Esophagus mucosa (tissue), 1 donor: ENCODE data around the gene ORAI1. TPM values are rescaled to one million over a fixed set of nuclear protein-coding genes. Genes with fewer than 3 reads are reported as not detected.
"Not testable (repeated sequence)": the region's sequence is repeated elsewhere in the genome, so short reads cannot be mapped to it uniquely, and the experiment has no call there.

Experiments
- ATAC-seq: fragments of 200-7000 bp; cut with Tn5 transposase; one replicate; pipeline ENCODE4 v1.9.1; 2020
- total RNA-seq: library from RNA; stranded (reverse); gene quantifications from one replicate; pipeline ENCODE4 v1.2.4, GENCODE V29; 2023
- donor health status: DM: yes; HTN: yes; CAD: no.

The ORAI1 gene
- total RNA-seq, 1 donor from 2014 or later: 7.3 TPM

- no peak for ATAC-seq
Measured at GRCh38 chr12:121649819-121650353, 23.6 kb downstream of the ORAI1 start.

GRCh38 chr12:121651320-121651719 is 25.0 kb downstream of the ORAI1 start:
- no peak for ATAC-seq

GRCh38 chr12:121652767-121653497 is 26.6 kb downstream of the ORAI1 start:
- peak; percentile 78 for ATAC-seq

GRCh38 chr12:121653999-121654398 is 27.7 kb downstream of the ORAI1 start:
- ATAC-seq: no peak

DNA sequence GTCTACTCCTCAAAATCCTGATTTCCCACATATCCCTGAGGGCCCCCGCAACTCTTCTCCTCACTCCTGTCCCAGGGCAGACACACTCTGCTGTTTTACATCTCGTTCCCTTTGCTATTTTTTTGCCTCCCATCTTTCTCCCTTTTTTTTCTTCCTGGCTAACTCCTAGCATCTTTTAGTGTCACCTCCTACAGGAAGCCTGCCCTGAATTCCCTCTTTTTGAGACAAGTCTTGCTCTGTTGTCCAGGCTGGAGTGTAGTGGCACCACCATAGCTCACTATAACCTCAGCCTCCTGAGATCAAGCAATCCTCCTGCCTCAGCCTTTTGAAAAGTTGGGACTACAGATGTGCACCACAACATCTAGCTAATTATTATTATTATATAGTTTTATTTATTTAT is 29.8 kb downstream of the ORAI1 start:
- ATAC-seq: no peak

DNA sequence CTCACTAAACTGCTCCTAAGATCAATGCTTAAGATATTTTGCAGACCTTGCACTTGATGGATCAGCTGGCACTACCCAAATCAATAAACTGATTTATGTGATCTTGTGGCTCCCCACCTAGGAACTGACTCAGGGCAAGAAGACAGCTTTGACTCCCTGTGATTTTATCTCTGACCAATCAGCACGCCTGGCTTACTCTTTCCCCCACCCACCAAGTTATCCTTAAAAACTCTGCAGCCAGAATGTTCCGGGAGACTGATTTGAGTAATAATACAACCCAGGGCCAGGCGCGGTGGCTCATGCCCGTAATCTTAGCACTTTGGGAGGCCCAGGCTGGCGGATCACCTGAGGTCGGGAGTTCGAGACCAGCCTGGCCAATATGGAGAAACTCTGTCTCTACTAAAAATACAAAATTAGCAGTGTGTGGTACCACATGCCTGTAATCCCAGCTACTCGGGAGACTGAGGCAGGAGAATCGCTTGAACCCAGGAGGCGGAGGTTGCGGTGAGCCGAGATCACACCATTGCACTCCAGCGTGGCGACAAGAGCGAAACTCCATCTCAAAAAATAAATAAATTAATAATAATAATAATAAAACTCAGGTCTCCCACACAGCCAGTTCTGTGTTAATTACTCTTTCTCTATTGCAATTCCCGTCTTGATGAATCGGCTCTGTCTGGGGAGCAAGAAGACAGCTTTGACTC is 31.1 kb downstream of the ORAI1 start:
- ATAC-seq: no peak

GRCh38 chr12:121661353-121662105 is 35.2 kb downstream of the ORAI1 start:
- not testable (repeated sequence) for ATAC-seq

DNA sequence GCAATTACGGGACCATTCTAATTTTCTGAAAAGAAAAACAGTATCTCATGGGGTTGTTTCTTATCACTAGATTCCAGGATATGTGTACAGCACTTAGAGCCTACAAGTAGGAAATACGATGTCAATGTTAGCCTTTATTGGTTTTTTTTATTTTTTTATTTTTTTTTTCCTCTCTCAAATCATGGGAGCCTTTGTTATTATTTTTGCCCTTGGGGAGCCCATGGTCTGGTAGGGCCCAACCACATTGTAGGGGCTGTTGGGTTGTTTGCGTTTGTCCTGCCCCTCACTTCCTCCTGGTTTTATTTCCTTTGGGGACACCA is 37.2 kb downstream of the ORAI1 start:
- no peak for ATAC-seq

GRCh38 chr12:121666829-121667228 is 40.5 kb downstream of the ORAI1 start:
- ATAC-seq: not testable (repeated sequence)

DNA sequence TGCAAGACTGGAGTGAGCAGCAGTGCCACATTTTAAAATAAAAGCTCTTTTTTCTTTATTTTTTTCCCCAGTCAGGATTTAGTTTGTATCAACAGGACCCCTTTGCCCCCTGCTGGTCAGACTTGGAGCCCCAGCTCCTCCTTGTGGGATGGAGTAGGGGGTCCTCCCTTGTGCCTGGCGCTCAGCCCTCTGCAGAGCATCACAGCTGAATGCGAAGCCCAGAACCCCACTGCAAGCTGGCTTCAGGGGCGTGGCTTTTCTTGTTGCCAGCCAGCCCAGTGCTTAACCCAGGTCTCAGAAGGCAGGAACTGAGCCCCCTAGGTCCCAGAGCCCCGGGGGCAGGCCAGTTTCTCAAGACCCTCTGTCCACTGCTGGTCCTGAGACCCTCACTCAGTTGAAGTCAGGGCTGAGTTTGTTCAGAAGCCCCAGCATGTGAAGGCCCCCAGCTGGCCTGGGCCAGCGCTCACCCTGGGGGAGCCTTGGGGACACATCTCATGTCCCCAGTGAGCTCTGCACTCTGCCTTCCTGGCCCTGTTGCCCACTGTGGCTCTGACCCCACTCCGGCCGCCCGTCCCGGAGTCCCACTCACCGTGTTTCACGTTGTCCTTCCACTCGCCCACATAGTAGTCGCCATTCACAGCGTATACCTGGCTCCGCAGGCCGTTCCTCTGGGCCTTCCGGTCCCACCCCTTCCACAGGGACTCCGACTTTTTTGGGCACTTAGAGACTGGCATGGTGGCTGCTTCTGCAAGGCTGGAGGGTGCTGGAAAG is 42.6 kb downstream of the ORAI1 start:
- no peak for ATAC-seq

- ATAC-seq: no peak
Measured at GRCh38 chr12:121669521-121669900, 43.2 kb downstream of the ORAI1 start, which contains the start of gene MORN3. Gene MORN3, minus strand, starts transcription at chr12:121669654. Its CDS starts 171 bp downstream, at chr12:121669483.

DNA sequence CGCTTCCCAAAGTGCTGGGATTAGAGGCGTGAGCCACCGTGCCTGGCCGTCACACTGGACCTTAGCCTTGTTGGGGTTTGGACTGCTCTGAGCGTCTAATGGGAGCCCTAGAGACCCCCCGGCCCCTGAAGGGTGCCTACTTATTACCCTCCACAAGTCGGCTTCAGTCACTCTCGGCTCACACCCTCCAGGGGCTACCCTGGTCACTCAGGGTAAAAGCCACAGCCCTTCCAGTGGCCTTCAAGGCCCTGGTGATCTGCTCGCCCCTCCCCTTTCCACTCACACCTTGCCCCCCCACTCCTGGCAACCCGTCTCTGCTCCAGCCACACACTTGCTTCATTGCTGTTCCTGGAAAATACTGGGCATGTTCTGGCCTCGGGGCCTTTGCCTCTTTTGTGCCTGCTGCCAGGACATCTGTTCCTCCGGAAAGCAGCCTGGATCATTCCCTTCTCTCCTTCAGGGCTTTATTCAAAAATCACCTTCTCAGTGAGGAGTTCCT is 46.7 kb downstream of the ORAI1 start:
- peak; percentile 43 for ATAC-seq

- no peak for ATAC-seq
Measured at GRCh38 chr12:121676190-121676589, 49.9 kb downstream of the ORAI1 start.

DNA sequence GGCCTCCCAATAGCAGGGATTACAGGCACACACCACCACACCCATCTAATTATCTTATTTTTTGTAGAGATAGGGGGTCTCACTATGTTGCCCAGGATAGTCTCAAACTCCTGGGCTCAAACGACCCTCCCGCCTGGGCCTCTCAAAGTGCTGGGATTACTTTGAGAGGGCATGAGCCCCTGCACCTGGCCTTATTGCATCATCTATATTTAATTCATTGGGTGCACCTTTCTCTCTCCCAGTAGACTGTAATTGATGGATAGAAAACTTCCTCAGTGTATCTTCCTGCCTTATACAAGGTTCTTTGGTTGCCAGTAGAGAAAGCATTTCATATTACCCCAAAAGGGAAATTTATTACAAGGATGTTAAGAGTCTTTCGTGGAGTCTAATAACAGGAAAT is 52.0 kb downstream of the ORAI1 start:
- no peak for ATAC-seq

- ATAC-seq: no peak
Measured at GRCh38 chr12:121678716-121679300, 52.5 kb downstream of the ORAI1 start.

- ATAC-seq: not testable (repeated sequence)
Measured at GRCh38 chr12:121679661-121680197, 53.4 kb downstream of the ORAI1 start.

DNA sequence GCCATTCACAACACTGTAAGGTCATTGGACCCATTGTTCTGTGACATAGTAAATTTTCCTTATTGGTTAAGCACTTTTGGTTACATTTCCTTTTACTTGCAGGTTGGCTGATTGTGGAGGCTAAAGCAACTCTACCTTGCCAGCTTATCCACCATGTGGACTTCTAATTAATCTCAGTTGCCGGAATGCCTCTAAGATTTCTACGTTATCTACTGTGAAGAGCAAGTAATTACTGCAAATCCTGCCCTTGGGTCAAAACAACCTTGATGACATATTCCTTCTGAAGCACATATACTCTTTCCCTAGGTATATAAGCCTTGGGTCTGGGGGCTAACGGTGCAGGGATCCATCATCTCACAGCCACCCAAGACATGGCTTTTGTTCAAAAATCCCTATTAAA is 62.6 kb downstream of the ORAI1 start:
- ATAC-seq: no peak

- ATAC-seq: no peak
Measured at GRCh38 chr12:121689430-121689829, 63.1 kb downstream of the ORAI1 start.
